Glutamatergic neuron (in vitro differentiated cells): ENCODE data around the gene NEB. TPM values are rescaled to one million over a fixed set of nuclear protein-coding genes. Genes with fewer than 3 reads are reported as not detected.
"Not testable (repeated sequence)": the region's sequence is repeated elsewhere in the genome, so short reads cannot be mapped to it uniquely, and the experiment has no call there.

Experiments
- DNase-seq: peaks from one replicate; pipeline ENCODE4 v3.0.0; 2022
- H3K27ac Mint-ChIP-seq: one replicate; pipeline ENCODE4 v1.8.0; 2020; ENCODE audit warnings: mild to moderate bottlenecking, mixed read lengths, inconsistent platforms; ENCODE audit not compliant: unreplicated experiment
- H3K27me3 Mint-ChIP-seq: one replicate; pipeline ENCODE4 v1.8.0; 2020; ENCODE audit warnings: mild to moderate bottlenecking, moderate library complexity, mixed read lengths, inconsistent platforms; ENCODE audit not compliant: unreplicated experiment
- H3K36me3 Mint-ChIP-seq: one replicate; pipeline ENCODE4 v1.8.0; 2020; ENCODE audit warnings: mild to moderate bottlenecking, mixed read lengths, inconsistent platforms; ENCODE audit not compliant: unreplicated experiment
- H3K4me1 Mint-ChIP-seq: one replicate; pipeline ENCODE4 v1.8.0; 2020; ENCODE audit warnings: mild to moderate bottlenecking, low read depth, mixed read lengths, inconsistent platforms; ENCODE audit not compliant: unreplicated experiment
- H3K4me3 Mint-ChIP-seq: one replicate; pipeline ENCODE4 v1.8.0; 2020; ENCODE audit warnings: mild to moderate bottlenecking, mixed read lengths, inconsistent platforms; ENCODE audit not compliant: unreplicated experiment
- H3K9me3 Mint-ChIP-seq: one replicate; pipeline ENCODE4 v1.8.0; 2020; ENCODE audit warnings: mild to moderate bottlenecking, moderate library complexity, mixed read lengths, inconsistent platforms; ENCODE audit not compliant: unreplicated experiment
- total RNA-seq: library from RNA; stranded (reverse); fragmentation: NEBNext Ultra II Directional; extraction: Animal tissue kit (Norgen Biotek cat#: 25700); gene quantifications from one replicate; pipeline ENCODE4 v1.2.1, GENCODE V29; 2021; ENCODE audit not compliant: unreplicated experiment
- TF ChIP-seq, protein P1 (sequence below): fragments of 200-600 bp; sonication (generic); IDR thresholded peaks from one replicate; pipeline ENCODE4 v1.5.0; 2021; ENCODE audit not compliant: partially characterized antibody, unreplicated experiment

The NEB gene
- total RNA-seq, 1 donor from 2014 or later: 0.59 TPM

GRCh38 chr2:151591250-151591907, 142.9 kb downstream of the NEB start:
- not testable (repeated sequence) for H3K36me3 Mint-ChIP-seq, H3K4me3 Mint-ChIP-seq

DNA sequence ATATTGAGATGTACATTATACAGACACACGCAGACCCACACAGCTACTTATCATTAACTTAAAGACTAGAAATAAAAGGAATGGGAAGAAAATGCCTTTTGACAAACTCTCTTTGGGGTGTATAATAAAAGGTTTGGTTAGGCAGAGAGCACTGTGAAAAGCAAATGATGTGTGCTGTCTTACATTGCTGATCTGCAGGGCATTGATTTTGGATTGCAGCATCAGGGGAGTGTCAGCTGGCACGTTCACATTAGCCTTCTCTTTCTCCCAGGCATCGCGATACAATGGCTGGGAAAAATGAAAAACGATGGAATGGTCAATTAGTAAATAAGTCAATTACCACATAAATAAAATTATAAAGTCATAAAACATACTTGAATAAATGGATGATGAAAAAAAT, 153.0 kb downstream of the NEB start:
- H3K4me3 Mint-ChIP-seq, H3K4me1 Mint-ChIP-seq, H3K36me3 Mint-ChIP-seq, DNase-seq, H3K27me3 Mint-ChIP-seq, H3K9me3 Mint-ChIP-seq, H3K27ac Mint-ChIP-seq: not testable (repeated sequence)

More at GRCh38 chr2:151591250-151591907, 142.9 kb downstream of the NEB start:
- peak overlapping the region; percentile 15 for H3K27ac Mint-ChIP-seq
- TF ChIP-seq, protein P1, sequence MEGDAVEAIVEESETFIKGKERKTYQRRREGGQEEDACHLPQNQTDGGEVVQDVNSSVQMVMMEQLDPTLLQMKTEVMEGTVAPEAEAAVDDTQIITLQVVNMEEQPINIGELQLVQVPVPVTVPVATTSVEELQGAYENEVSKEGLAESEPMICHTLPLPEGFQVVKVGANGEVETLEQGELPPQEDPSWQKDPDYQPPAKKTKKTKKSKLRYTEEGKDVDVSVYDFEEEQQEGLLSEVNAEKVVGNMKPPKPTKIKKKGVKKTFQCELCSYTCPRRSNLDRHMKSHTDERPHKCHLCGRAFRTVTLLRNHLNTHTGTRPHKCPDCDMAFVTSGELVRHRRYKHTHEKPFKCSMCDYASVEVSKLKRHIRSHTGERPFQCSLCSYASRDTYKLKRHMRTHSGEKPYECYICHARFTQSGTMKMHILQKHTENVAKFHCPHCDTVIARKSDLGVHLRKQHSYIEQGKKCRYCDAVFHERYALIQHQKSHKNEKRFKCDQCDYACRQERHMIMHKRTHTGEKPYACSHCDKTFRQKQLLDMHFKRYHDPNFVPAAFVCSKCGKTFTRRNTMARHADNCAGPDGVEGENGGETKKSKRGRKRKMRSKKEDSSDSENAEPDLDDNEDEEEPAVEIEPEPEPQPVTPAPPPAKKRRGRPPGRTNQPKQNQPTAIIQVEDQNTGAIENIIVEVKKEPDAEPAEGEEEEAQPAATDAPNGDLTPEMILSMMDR: peak; percentile 69
- not testable (repeated sequence) for H3K27me3 Mint-ChIP-seq, H3K9me3 Mint-ChIP-seq, H3K4me1 Mint-ChIP-seq, DNase-seq

- not testable (repeated sequence) for H3K27ac Mint-ChIP-seq, H3K4me3 Mint-ChIP-seq, H3K36me3 Mint-ChIP-seq, H3K27me3 Mint-ChIP-seq, H3K9me3 Mint-ChIP-seq, DNase-seq, H3K4me1 Mint-ChIP-seq
These were observed 153.6 kb downstream of the NEB start for GRCh38 chr2:151580697-151581096.

- no peak overlapping the region for H3K4me3 Mint-ChIP-seq
These were observed 157.2 kb downstream of the NEB start for GRCh38 chr2:151577116-151577515.

GRCh38 chr2:151576080-151576479, 158.2 kb downstream of the NEB start:
- H3K9me3 Mint-ChIP-seq: no peaks in the 10 kb centered on the region
- H3K27ac Mint-ChIP-seq: no peak overlapping the region

More at GRCh38 chr2:151577116-151577515, 157.2 kb downstream of the NEB start:
- H3K27ac Mint-ChIP-seq: no peak overlapping the region
- H3K9me3 Mint-ChIP-seq: no peaks in the 10 kb centered on the region
- H3K36me3 Mint-ChIP-seq: no peaks in the 10 kb centered on the region
- no peak for DNase-seq
- no peaks in the 10 kb centered on the region for H3K4me1 Mint-ChIP-seq
- TF ChIP-seq, protein P1: no peak
- H3K27me3 Mint-ChIP-seq: no peaks in the 10 kb centered on the region

GRCh38 chr2:151575338-151575737, 158.9 kb downstream of the NEB start:
- TF ChIP-seq, protein P1: no peak
- DNase-seq: no peak
- H3K4me1 Mint-ChIP-seq: no peaks in the 10 kb centered on the region
- H3K9me3 Mint-ChIP-seq: no peaks in the 10 kb centered on the region
- no peaks in the 10 kb centered on the region for H3K27me3 Mint-ChIP-seq
- H3K36me3 Mint-ChIP-seq: no peaks in the 10 kb centered on the region
- H3K4me3 Mint-ChIP-seq: no peak overlapping the region
- no peak overlapping the region for H3K27ac Mint-ChIP-seq

More at GRCh38 chr2:151576080-151576479, 158.2 kb downstream of the NEB start:
- H3K4me3 Mint-ChIP-seq: no peak overlapping the region
- no peaks in the 10 kb centered on the region for H3K27me3 Mint-ChIP-seq
- no peaks in the 10 kb centered on the region for H3K36me3 Mint-ChIP-seq
- DNase-seq: no peak
- TF ChIP-seq, protein P1: no peak
- H3K4me1 Mint-ChIP-seq: no peaks in the 10 kb centered on the region
